H1 (cell line): ENCODE data around the gene SEPTIN2. TPM values are rescaled to one million over a fixed set of nuclear protein-coding genes. Genes with fewer than 3 reads are reported as not detected.

ENCODE experiments used
- BRCA1 ChIP-seq: IDR thresholded peaks from 2 replicates; pipeline ENCODE4 v1.6.1; 2012; ENCODE audit warnings: low read depth, low read length, improper control_type of control experiment
- CHD7 ChIP-seq: fragments of 300-600 bp; sonication (generic); IDR thresholded peaks from 2 replicates; pipeline ENCODE4 v1.7.1; 2012; ENCODE audit warnings: low read length, moderate library complexity, mild to moderate bottlenecking, inconsistent platforms; ENCODE audit not compliant: insufficient replicate concordance
- MAX ChIP-seq: IDR thresholded peaks from 2 replicates; pipeline ENCODE4 v1.6.1; 2012; ENCODE audit warnings: inconsistent platforms
- POLR2AphosphoS5 ChIP-seq: IDR thresholded peaks from 2 replicates; pipeline ENCODE4 v1.6.1; 2011; ENCODE audit warnings: low read depth, low read length
- RAD21 ChIP-seq, 2 experiments: IDR thresholded peaks in 1 of 2; conservative IDR thresholded peaks in 1 of 2; 2 replicates each; pipeline ENCODE4 v1.6.1; 2011; ENCODE audit warnings: low read depth in 2 of 2, low read length in 2 of 2, improper control_type of control experiment in 1 of 2, inconsistent platforms in 1 of 2, mild to moderate bottlenecking in 1 of 2, moderate library complexity in 1 of 2
- polyA plus RNA-seq, 7 experiments: library from polyadenylated mRNA; depleted of rRNA in 3 of 7; stranded (reverse) in 5 of 7; unstranded in 2 of 7; fragments of >200 nt in 5 of 7; fragments of 200-250 nt in 2 of 7; gene quantifications; 1 replicate in 5 of 7; 2 replicates in 1 of 7; 4 replicates in 1 of 7; pipeline versions ENCODE4 v1.2.1 to v1.2.3, GENCODE V29; 2011 to 2013; ENCODE audit warnings: missing spikeins in 2 of 7, mixed read lengths in 2 of 7
- total RNA-seq: library from RNA; stranded (reverse); fragmentation: NEBNext Ultra II Directional; extraction: Animal tissue kit (Norgen Biotek cat#: 25700); gene quantifications from 2 replicates; pipeline ENCODE4 v1.2.1, GENCODE V29; 2021

The SEPTIN2 gene
- total and polyA plus RNA-seq, 2 of the 8 experiments (the other 6 are each of a cell fraction or from before 2014, with no cell fraction given): 392 to 650 TPM

GRCh38 chr2:241268716-241269445, 46.8 kb upstream of the SEPTIN2 start (continued):
- TF ChIP-seq CHD7 (no peak), BRCA1 (no peak), POLR2AphosphoS5 (no peak), MAX (no peak), RAD21 (IDR thresholded peaks at IDR 0.05 in 1 of 2, conservative IDR thresholded peaks at IDR 0.05 in 1 of 2; ENCODE audit: low read depth in 2 of 2, low read length in 2 of 2) (no peak)
